ENCODE measurements around the gene SRRM1. TPM values are rescaled to one million over a fixed set of nuclear protein-coding genes. Genes with fewer than 3 reads are reported as not detected.

SRRM1 gene
- total and polyA plus RNA-seq, 2 of the 8 experiments (the other 6 are each of a cell fraction or from before 2014, with no cell fraction given): 77.1 to 255 TPM

- TF ChIP-seq CTCF (IDR thresholded peaks at IDR 0.05; ENCODE audit: control extremely low read depth in 1 of 3, insufficient read depth in 1 of 3, low read depth in 1 of 3, low read length in 3 of 3) (no peak), JUN (IDR thresholded peaks at IDR 0.05; ENCODE audit: low read depth, low read length) (no peak)
Observed at GRCh38 chr1:24622218-24622617, 20.9 kb upstream of the SRRM1 start (continued).

Data from H1 (cell line).